Measurements from ENCODE around the gene DNAI1. TPM values are rescaled to one million over a fixed set of nuclear protein-coding genes. Genes with fewer than 3 reads are reported as not detected.

DNAI1 gene
- total RNA-seq, 4 donors from 2014 or later: not detected

DNA sequence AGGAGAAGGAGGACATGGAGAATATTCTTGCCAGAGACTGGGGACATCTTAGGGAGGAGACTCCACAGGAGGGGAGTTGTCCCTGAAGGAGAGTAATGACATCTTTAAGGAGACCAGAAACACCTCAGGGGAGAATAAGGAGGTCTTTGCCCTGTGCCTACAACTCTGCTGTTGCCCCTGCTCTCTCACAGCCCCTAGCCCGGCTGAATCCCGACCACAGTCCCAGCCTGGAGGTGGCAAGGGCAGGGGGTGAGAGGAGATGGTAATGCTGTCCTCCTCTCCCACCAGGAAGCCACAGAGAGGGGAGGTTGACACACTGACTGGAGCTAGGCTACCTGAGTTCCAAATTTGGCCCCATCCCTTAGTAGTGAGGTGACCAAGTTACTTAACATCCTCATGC lies 94.4 kb downstream of the DNAI1 start:
- no peak for DNase-seq (ENCODE audit: low spot score)
- ATAC-seq (ENCODE audit: low FRiP score): no peak
- TF ChIP-seq, protein P1, sequence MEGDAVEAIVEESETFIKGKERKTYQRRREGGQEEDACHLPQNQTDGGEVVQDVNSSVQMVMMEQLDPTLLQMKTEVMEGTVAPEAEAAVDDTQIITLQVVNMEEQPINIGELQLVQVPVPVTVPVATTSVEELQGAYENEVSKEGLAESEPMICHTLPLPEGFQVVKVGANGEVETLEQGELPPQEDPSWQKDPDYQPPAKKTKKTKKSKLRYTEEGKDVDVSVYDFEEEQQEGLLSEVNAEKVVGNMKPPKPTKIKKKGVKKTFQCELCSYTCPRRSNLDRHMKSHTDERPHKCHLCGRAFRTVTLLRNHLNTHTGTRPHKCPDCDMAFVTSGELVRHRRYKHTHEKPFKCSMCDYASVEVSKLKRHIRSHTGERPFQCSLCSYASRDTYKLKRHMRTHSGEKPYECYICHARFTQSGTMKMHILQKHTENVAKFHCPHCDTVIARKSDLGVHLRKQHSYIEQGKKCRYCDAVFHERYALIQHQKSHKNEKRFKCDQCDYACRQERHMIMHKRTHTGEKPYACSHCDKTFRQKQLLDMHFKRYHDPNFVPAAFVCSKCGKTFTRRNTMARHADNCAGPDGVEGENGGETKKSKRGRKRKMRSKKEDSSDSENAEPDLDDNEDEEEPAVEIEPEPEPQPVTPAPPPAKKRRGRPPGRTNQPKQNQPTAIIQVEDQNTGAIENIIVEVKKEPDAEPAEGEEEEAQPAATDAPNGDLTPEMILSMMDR (IDR thresholded peaks at IDR 0.05): no peak

DNA sequence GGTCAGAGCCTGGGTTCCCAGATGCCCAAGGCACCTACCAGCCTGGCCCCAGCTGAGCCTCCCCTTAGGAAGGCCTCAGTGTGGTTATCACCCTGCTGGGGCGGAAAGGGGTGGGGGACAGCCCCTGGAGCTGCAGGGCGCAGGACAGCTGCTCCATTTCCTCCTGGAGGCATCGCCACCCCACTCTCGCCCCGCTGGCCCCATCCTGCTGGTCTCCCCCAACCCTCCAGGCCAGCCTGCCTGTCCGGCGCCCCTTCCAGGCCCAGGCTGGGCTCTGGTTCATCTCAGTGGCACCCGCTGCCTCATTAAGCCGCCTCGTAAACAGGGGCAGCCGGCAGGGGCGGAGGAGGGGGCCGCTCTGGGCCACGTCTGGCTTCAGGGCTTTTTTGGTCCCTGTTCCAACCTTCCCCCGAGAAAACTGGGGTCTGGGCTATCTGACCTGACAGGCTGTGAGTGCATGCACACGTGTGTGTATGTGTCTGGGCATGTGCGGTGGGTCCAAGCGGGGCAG lies 95.0 kb downstream of the DNAI1 start:
- TF ChIP-seq, protein P1 (IDR thresholded peaks at IDR 0.05): no peak
- DNase-seq (ENCODE audit: low spot score) (no peak), ATAC-seq (ENCODE audit: low FRiP score) (no peak)

DNA sequence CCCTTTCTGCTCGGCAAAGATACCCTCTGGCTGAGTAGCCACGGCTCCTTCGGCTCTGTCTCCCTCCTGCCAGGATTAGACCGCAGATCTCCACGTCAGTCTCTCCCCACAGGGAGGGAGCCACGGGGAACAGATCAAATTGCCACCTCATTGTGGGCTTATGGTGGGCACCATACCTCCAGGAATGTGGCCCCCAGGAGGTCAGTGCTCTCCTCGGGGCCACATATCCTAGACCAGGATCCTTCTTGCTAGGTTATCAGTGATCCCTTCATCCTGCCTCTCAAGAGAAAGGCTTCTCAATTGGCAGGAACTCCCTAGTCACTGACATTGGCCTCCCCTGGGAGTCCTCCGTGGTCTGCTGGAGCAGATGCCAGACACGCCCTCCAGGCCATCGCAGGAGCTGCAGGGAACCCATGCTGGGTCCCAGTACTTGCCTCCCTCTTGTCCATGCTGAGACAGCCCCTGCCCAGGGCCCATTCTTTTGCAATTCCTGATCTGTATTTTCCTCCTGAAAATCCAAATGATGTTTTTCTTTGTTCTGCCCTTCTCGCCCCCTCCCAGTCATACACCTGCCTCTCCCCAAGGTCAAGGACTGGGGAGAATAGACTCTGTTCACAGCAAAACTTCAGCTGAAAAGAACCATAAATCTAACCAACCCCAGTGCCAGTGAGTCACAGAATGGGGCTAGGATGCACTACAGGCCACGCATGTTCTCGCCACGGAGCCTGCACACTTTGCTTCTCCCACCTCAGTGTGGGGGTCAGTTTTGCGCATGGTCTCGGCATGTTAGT lies 95.8 kb downstream of the DNAI1 start:
- no peak for DNase-seq (ENCODE audit: low spot score)
- TF ChIP-seq, protein P1 (IDR thresholded peaks at IDR 0.05): no peak
- ATAC-seq (ENCODE audit: low FRiP score): no peak

DNA sequence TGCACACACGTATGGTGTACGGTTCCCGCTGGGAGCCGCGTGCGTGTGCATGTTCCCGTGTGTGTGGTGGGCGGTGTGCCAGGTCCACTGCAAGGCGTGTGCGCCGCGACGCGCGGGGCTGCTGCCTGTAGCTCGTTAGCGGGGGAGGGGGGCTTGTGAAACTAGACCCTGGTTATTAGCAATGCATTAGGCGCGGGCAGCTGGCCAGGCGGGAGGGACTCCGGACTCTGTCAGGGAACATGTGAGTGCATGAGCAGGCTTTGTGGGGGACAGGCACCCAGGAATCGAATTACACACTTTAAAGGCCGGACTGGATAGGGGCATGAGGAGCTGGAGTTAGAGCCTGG lies 96.4 kb downstream of the DNAI1 start:
- DNase-seq (ENCODE audit: low spot score) (no peak), ATAC-seq (ENCODE audit: low FRiP score) (no peak)
- TF ChIP-seq, protein P1 (IDR thresholded peaks at IDR 0.05): no peak

DNA sequence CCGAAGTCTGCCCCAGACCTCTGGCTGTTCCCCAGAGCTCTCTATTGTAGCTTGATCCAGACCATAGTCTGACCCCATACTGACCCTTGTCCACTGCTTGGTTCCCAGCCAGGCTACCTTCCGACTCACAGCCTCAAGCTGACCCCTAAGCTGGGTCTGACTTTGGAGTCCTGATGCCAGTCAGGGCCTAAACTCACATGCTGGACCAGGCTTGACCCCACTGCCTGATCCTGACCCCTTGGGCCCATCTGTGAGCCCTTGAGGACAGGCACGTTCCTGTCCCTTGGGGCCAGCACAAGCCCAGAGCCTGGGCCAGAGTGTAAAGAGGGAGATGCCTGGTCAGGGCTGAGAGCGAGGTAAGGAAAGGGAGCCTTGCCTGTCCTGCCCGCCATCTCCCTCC lies 96.9 kb downstream of the DNAI1 start:
- no peak for DNase-seq (ENCODE audit: low spot score)

DNA sequence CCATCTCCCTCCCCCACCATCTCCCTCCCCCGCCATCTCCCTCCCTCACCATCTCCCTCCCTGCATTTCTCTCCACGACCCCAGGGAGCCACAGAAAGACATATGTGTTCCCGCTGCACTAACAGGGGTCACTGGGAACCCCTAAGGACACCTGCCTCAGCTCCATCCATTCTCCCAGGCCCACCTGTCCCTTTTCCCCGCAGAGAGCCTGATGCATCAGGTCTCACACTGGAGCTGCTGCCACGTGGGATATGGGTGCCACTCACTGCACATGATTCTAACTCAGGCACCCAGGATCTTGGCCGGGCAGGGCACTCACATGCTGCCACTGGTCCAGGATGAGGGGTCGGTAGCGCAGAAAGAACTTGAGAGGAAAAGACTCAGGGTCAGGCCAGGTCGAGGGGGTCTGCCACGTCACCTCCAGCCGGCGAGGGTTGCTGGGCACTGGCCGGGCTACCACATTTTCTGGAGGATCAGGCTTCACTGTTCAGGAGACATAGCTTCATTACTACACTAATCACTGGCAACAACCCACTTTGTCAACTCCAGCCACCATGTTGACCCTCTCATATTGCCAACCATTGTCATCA lies 97.4 kb downstream of the DNAI1 start:
- DNase-seq (ENCODE audit: low spot score): no peak
- no peak for ATAC-seq (ENCODE audit: low FRiP score)
- TF ChIP-seq, protein P1 (IDR thresholded peaks at IDR 0.05): no peak

More for the DNA sequence above, 96.9 kb downstream of the DNAI1 start:
- TF ChIP-seq, protein P1 (IDR thresholded peaks at IDR 0.05): no peak
- no peak for ATAC-seq (ENCODE audit: low FRiP score)

DNA sequence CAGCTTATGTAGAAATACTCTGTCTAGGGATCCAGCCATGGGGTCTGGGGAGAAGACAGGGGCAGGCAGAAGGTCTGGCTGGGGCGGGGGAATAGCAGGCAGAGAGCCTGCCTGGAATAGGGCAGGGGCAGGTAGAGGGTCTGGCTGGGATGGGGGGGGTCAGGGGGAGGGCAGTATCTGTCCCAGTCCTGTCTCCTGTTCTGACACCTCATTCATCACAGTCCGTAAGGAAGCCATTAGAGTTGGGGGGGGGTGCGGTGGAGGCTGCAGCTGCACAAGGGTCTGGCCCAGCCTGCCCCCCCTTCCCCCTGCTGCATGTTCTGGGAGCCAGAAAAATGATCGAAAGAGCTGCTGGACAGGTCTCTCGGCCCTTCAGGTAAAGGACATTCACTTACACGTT lies 98.3 kb downstream of the DNAI1 start:
- TF ChIP-seq, protein P1 (IDR thresholded peaks at IDR 0.05): no peak
- ATAC-seq (ENCODE audit: low FRiP score) (no peak), DNase-seq (ENCODE audit: low spot score) (no peak)
